NCI-H2171 (cell line): ENCODE measurements around the gene NTN4.
A peak's percentile ranks its signal among the peaks of the same experiment; 100 is the strongest.
"Not testable (repeated sequence)": the region's sequence is repeated elsewhere in the genome, so short reads cannot be mapped to it uniquely, and the experiment has no call there.

Experiments
- DNase-seq: peaks from one replicate; lab custom pipeline; 2025; lab: John Stamatoyannopoulos, UW

The NTN4 gene

GRCh38 chr12:95654665-95655064 lies 135.9 kb downstream of the NTN4 start:
- DNase-seq: not testable (repeated sequence)

GRCh38 chr12:95653771-95654546 lies 136.6 kb downstream of the NTN4 start:
- no peak for DNase-seq

- DNase-seq: no peak
Observed at GRCh38 chr12:95651681-95652080, 138.9 kb downstream of the NTN4 start.

- no peak for DNase-seq
Observed at GRCh38 chr12:95648990-95649791, 141.4 kb downstream of the NTN4 start.

- no peak for DNase-seq
Observed at GRCh38 chr12:95646781-95647190, 143.8 kb downstream of the NTN4 start.

- DNase-seq: no peak
Observed at GRCh38 chr12:95643256-95643655, 147.3 kb downstream of the NTN4 start.

- DNase-seq: no peak
Observed at GRCh38 chr12:95642583-95642982, 148.0 kb downstream of the NTN4 start.

GRCh38 chr12:95641299-95641952 lies 149.1 kb downstream of the NTN4 start:
- no peak for DNase-seq

- no peak for DNase-seq
Observed at GRCh38 chr12:95640516-95640915, 150.0 kb downstream of the NTN4 start.

GRCh38 chr12:95637471-95638155 lies 153.0 kb downstream of the NTN4 start:
- peak; percentile 12 for DNase-seq

GRCh38 chr12:95637010-95637409 lies 153.6 kb downstream of the NTN4 start:
- DNase-seq: no peak

GRCh38 chr12:95634622-95635621 lies 155.6 kb downstream of the NTN4 start:
- no peak for DNase-seq

- no peak for DNase-seq
Observed at GRCh38 chr12:95633732-95634465, 156.7 kb downstream of the NTN4 start.

- no peak for DNase-seq
Observed at GRCh38 chr12:95633049-95633731, 157.4 kb downstream of the NTN4 start.

- DNase-seq: no peak
Observed at GRCh38 chr12:95630496-95630895, 160.1 kb downstream of the NTN4 start.

GRCh38 chr12:95629392-95629791 lies 161.2 kb downstream of the NTN4 start:
- DNase-seq: no peak

GRCh38 chr12:95626854-95627253 lies 163.7 kb downstream of the NTN4 start:
- no peak for DNase-seq

- DNase-seq: no peak
Observed at GRCh38 chr12:95625012-95625411, 165.6 kb downstream of the NTN4 start.

- no peak for DNase-seq
Observed at GRCh38 chr12:95624589-95624988, 166.0 kb downstream of the NTN4 start.
